ENCODE measurements around the gene FMR1.
A peak's percentile ranks its signal among the peaks of the same experiment; 100 is the strongest.

The FMR1 gene

DNA sequence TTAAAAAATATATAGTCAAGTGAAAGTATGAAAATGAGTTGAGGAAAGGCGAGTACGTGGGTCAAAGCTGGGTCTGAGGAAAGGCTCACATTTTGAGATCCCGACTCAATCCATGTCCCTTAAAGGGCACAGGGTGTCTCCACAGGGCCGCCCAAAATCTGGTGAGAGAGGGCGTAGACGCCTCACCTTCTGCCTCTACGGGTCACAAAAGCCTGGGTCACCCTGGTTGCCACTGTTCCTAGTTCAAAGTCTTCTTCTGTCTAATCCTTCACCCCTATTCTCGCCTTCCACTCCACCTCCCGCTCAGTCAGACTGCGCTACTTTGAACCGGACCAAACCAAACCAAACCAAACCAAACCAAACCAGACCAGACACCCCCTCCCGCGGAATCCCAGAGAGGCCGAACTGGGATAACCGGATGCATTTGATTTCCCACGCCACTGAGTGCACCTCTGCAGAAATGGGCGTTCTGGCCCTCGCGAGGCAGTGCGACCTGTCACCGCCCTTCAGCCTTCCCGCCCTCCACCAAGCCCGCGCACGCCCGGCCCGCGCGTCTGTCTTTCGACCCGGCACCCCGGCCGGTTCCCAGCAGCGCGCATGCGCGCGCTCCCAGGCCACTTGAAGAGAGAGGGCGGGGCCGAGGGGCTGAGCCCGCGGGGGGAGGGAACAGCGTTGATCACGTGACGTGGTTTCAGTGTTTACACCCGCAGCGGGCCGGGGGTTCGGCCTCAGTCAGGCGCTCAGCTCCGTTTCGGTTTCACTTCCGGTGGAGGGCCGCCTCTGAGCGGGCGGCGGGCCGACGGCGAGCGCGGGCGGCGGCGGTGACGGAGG is at the start of gene FMR1:
TSS of gene FMR1 (plus strand) at position 728 of the 831 bp plus-strand sequence. CDS start 261 bp downstream, outside the sequence.
- DNase-seq: peak; percentile 98

DNA sequence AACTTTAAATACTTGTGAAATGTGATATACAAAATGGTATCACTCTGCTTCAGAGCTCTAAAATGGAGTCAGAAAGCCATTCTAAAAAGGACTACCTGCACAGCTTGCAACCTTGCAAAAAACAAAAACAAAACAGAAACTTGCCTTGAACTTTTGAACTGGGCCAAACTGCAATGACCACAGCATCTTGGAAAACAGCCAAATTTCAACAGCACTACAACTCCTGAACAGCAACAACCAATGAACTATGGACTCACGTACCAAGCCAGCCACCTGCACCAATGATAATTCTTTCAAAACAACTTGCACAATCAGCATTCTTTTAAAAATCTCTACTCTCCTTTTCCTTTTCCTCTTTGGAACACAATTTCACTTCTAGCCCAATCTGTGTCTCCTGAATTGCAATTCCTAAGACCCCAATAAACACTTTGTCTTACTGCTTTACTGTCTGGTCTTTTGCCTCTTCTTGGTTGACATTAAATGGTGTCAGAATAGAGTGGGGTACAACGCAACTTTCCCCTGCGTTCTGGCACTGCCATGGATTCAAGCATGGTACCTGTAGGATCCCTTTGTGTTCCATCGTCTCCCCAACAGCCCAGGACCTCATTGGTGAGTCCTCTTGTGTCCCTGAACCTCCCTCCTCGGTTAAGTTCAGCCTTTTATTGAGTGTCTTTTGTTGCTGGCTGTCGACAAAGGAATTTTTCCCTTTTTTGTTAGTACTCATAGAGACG is 35.7 kb upstream of the FMR1 start:
- DNase-seq: no peak

GRCh38 chrX:147876849-147877646 is 34.7 kb upstream of the FMR1 start:
- DNase-seq: no peak

GRCh38 chrX:147877726-147878125 is 34.0 kb upstream of the FMR1 start:
- DNase-seq: no peak

DNA sequence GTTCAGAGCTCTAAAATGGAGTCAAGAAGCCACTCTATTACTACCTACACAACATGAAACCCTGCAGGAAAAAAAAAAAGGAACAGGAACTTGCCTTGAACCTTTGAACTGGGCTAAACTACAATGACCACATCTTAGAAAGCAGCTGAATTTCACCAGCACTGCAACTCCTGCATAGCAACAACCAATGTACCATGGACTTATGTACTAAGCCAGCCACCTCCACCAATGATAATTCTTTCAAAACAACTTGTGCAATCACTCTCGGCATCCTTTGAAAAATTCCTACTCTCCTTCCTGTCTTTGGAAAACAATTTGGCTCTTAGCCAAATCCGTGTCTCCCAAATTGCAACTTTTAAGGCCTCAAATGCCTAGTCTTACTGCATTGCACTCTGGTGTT is 26.8 kb upstream of the FMR1 start:
- no peak for DNase-seq

- no peak for DNase-seq
These were observed 21.0 kb upstream of the FMR1 start for GRCh38 chrX:147890756-147891155.

- no peak for DNase-seq
These were observed 19.8 kb upstream of the FMR1 start for GRCh38 chrX:147891896-147892295.

- DNase-seq: no peak
These were observed 18.0 kb upstream of the FMR1 start for GRCh38 chrX:147893741-147894140.

GRCh38 chrX:147894366-147894963 is 17.3 kb upstream of the FMR1 start:
- DNase-seq: no peak

DNA sequence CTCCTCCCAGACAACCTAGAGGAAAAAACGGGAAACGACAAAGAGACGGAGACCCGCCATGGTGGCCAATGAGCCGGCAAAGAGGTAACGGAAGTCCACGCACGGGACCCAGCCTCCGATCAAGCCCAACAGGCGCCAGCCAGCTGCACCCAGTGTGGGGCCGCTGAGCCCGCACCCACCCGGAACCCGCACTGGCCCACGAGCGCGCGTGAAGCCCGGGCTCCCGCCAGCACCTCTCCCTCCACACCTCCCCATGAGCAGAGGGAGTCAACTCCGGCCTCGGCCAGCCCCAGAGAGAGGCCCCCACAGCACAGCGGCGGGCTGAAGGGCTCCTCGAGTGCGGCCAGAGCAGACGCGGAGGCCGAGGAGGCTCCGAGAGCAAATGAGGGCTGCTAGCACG is 14.6 kb upstream of the FMR1 start:
- DNase-seq: no peak

- no peak for DNase-seq
These were observed 12.8 kb upstream of the FMR1 start for GRCh38 chrX:147898951-147899350.

- DNase-seq: no peak
These were observed 12.2 kb upstream of the FMR1 start for GRCh38 chrX:147899379-147900114.

DNA sequence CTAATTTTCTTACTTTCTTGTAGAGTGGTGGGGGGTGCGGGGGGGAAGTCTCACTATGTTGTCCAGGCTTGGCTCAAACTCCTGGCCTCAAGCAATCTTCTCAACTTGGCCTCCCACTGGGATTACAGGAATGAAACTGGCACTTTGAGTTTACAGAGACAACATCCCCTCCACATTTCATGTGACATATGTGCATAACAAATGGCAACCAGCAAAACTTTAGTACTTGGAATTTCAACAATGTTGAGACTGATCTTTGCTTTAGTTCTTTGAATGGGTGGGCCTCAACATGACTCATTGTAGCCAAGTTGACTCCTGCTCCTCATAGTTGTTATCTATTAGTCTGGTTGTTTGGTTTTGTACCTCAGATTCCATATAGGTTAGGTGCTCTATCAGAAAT is 11.4 kb upstream of the FMR1 start:
- no peak for DNase-seq

DNA sequence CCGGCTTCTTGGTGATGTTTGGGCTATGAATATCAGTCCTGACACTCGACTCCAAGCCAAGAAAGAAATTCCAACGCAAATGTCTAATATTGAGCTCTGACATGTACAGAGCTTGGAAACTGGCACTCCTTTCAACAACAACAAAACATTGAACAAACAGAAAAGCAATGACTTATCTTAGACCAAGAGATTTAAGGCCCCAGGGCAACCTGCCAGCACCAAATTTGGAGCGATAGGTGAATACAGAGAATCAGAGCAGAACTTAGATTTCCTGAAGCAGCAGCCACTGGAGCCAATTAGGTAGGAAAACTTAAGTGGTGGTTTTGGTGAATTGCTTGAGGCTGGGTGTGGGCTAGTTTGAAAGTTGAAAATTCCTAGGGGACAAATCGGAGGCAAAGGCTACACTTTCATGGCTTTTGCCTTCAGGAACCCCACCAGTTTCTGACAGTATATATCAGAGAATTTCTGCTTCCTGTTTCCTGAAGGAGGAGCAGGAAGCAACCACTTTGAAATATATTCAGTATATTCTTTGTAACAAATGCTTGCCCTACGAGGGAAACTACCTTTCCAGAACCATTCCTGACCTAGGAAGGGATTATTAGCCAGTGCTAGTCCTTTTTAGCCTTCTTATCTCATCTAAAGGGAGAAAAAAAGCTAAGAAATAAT is 10.1 kb upstream of the FMR1 start:
- DNase-seq: peak; percentile 4

DNA sequence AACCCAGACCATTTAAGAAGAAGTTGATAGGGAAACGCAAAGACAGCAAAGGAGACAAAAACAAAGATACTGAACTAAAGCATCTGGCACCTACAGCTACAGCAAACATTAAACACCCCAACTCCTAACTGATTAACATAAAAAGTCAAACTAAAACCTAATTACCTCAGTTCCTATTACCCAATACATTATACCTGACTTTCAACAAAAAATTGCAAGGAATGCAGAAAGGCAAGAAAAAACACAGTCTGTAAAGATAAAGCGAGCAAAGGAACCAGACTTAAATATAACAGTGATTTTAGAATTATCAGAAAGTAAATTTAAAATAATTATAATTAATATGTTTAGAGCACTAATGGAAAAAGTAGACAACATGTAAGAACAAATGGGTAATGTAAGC is 9.4 kb upstream of the FMR1 start:
- no peak for DNase-seq

GRCh38 chrX:147908106-147908505 is 3.6 kb upstream of the FMR1 start:
- no peak for DNase-seq

- DNase-seq: no peak
These were observed 1.1 kb upstream of the FMR1 start for GRCh38 chrX:147910607-147911006.

- peak; percentile 68 for DNase-seq
These were observed 528 bp downstream of the FMR1 start for GRCh38 chrX:147912093-147912801.

DNA sequence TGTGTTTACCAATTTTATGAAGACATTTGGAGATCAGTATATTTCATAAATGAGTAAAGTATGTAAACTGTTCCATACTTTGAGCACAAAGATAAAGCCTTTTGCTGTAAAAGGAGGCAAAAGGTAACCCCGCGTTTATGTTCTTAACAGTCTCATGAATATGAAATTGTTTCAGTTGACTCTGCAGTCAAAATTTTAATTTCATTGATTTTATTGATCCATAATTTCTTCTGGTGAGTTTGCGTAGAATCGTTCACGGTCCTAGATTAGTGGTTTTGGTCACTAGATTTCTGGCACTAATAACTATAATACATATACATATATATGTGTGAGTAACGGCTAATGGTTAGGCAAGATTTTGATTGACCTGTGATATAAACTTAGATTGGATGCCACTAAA is 1.9 kb downstream of the FMR1 start:
- DNase-seq: no peak

- DNase-seq: no peak
These were observed 2.9 kb downstream of the FMR1 start for GRCh38 chrX:147914591-147914990.

GRCh38 chrX:147916375-147916968 is 4.8 kb downstream of the FMR1 start:
- no peak for DNase-seq
